CD14-positive monocyte (primary cell): ENCODE data around the gene PPA1. TPM values are rescaled to one million over a fixed set of nuclear protein-coding genes. Genes with fewer than 3 reads are reported as not detected.

Experiments used
- DNase-seq, 3 donors: peaks; one replicate each; pipeline ENCODE4 v3.0.0-alpha.2; 2011 to 2022
- H2AFZ ChIP-seq: 2 replicates; pipeline ENCODE4 v1.6.0; 2012; ENCODE audit warnings: mild to moderate bottlenecking, low read depth, low read length, inconsistent platforms; ENCODE audit not compliant: insufficient read depth, poor library complexity, severe bottlenecking
- H3K27ac ChIP-seq, 2 donors: 1 replicate in 1 of 2; 2 replicates in 1 of 2; pipeline ENCODE4 v1.5.1; 2012 to 2013; ENCODE audit warnings: low read length in 2 of 2, control low read depth in 1 of 2, inconsistent platforms in 1 of 2, low read depth in 1 of 2, mild to moderate bottlenecking in 1 of 2
- H3K27me3 ChIP-seq, 2 donors: one replicate each; pipeline versions ENCODE4 v1.6.0 to v1.6.1; 2011 to 2013; ENCODE audit warnings: low read length in 2 of 2; ENCODE audit not compliant: control insufficient read depth in 2 of 2, insufficient read depth in 2 of 2
- H3K36me3 ChIP-seq, 2 donors: replicated peaks in 1 of 2; 1 replicate in 1 of 2; 2 replicates in 1 of 2; pipeline versions ENCODE4 v1.5.1 to v1.6.1; 2012 to 2013; ENCODE audit warnings: low read length in 2 of 2, control low read depth in 1 of 2, inconsistent platforms in 1 of 2, mild to moderate bottlenecking in 1 of 2; ENCODE audit not compliant: insufficient read depth in 2 of 2, control insufficient read depth in 1 of 2
- H3K4me1 ChIP-seq, 2 donors: 1 replicate in 1 of 2; 2 replicates in 1 of 2; pipeline versions ENCODE4 v1.5.1 to v1.6.1; 2012 to 2013; ENCODE audit warnings: low read length in 2 of 2, control low read depth in 1 of 2, inconsistent platforms in 1 of 2, mild to moderate bottlenecking in 1 of 2, moderate library complexity in 1 of 2; ENCODE audit not compliant: insufficient read depth in 2 of 2, control insufficient read depth in 1 of 2
- H3K4me2 ChIP-seq: replicated peaks from 2 replicates; pipeline ENCODE3; 2012; ENCODE audit warnings: low read length, moderate library complexity, mild to moderate bottlenecking; ENCODE audit not compliant: poor library complexity, severe bottlenecking; ENCODE audit errors: extremely low read depth
- H3K4me3 ChIP-seq, 3 experiments: fragments of 200-600 bp in 1 of 3; sonication (generic) in 1 of 3; replicated peaks in 1 of 3; 1 replicate in 2 of 3; 2 replicates in 1 of 3; pipeline ENCODE4 v1.5.1; 2011 to 2013; ENCODE audit warnings: low read length in 3 of 3, mild to moderate bottlenecking in 3 of 3, control low read depth in 2 of 3, low read depth in 2 of 3, inconsistent platforms in 1 of 3, moderate library complexity in 1 of 3
- H3K79me2 ChIP-seq: 2 replicates; pipeline ENCODE4 v1.6.0; 2012; ENCODE audit warnings: mild to moderate bottlenecking, control low read depth, inconsistent platforms, low read length, moderate library complexity; ENCODE audit not compliant: insufficient read depth
- H3K9ac ChIP-seq: 2 replicates; pipeline ENCODE4 v1.6.0; 2017; ENCODE audit warnings: low read length, mild to moderate bottlenecking; ENCODE audit not compliant: insufficient read depth, poor library complexity, severe bottlenecking
- H3K9me3 ChIP-seq, 2 donors: replicated peaks in 1 of 2; 1 replicate in 1 of 2; 2 replicates in 1 of 2; pipeline versions ENCODE4 v1.5.1 to v1.6.1; 2012 to 2013; ENCODE audit warnings: low read length in 2 of 2, control low read depth in 1 of 2; ENCODE audit not compliant: control insufficient read depth in 1 of 2, insufficient read depth in 1 of 2
- H4K20me1 ChIP-seq: 2 replicates; pipeline ENCODE4 v1.6.0; 2012; ENCODE audit warnings: mild to moderate bottlenecking, low read length, control low read depth, moderate library complexity; ENCODE audit not compliant: insufficient read depth
- H3K27ac Mint-ChIP-seq, 7 donors: one replicate each; pipeline ENCODE4 v1.8.0; 2020; ENCODE audit warnings: mild to moderate bottlenecking in 7 of 7, mixed read lengths in 7 of 7, moderate library complexity in 6 of 7, inconsistent platforms in 2 of 7
- H3K27me3 Mint-ChIP-seq, 3 donors: one replicate each; pipeline ENCODE4 v1.8.0; 2021 to 2022; ENCODE audit warnings: low read depth in 3 of 3, mild to moderate bottlenecking in 3 of 3, mixed read lengths in 3 of 3, moderate library complexity in 3 of 3, inconsistent platforms in 1 of 3
- H3K36me3 Mint-ChIP-seq, 2 donors: one replicate each; pipeline ENCODE4 v1.8.0; 2020; ENCODE audit warnings: mixed read lengths in 2 of 2, inconsistent platforms in 1 of 2, mild to moderate bottlenecking in 1 of 2
- H3K4me1 Mint-ChIP-seq: one replicate; pipeline ENCODE4 v1.8.0; 2020; ENCODE audit warnings: mild to moderate bottlenecking, mixed read lengths
- H3K4me3 Mint-ChIP-seq, 2 donors: one replicate each; pipeline ENCODE4 v1.8.0; 2020; ENCODE audit warnings: mild to moderate bottlenecking in 2 of 2, mixed read lengths in 2 of 2, moderate library complexity in 1 of 2
- H3K9me3 Mint-ChIP-seq, 7 donors: one replicate each; pipeline ENCODE4 v1.8.0; 2020 to 2022; ENCODE audit warnings: mixed read lengths in 7 of 7, mild to moderate bottlenecking in 6 of 7, moderate library complexity in 6 of 7, inconsistent platforms in 2 of 7
- CTCF ChIP-seq: fragments of 200-600 bp; IDR thresholded peaks from one replicate; pipeline ENCODE4 v1.8.0; 2022; ENCODE audit warnings: antibody characterized with exemption, mild to moderate bottlenecking
- WGBS: methylation state at CpG from one replicate; pipeline ENCODE4 v1.1.5; 2013; ENCODE audit warnings: missing lambda C conversion rate; ENCODE audit not compliant: insufficient coverage; 5-methylcytosine and 5-hydroxymethylcytosine counted together
- intact Hi-C, 2 donors: fragments of 100-400 bp; cut with micrococcal nuclease; formaldehyde crosslinking; loops; one replicate each; pipeline versions ENCODE4 v1.15.0 to v1.15.1; 2023
- polyA plus RNA-seq, 3 donors: library from polyadenylated mRNA; depleted of rRNA in 1 of 3; unstranded in 2 of 3; stranded (reverse) in 1 of 3; fragments of 300-500 nt in 2 of 3; fragments of >200 nt in 1 of 3; fragmentation: Illumina TruSeq in 2 of 3; gene quantifications; 1 replicate in 2 of 3; 2 replicates in 1 of 3; pipeline ENCODE4 v1.2.3, GENCODE V29; 2012 to 2021

PPA1 gene
- polyA plus RNA-seq, 3 donors: 30.9 to 125 (median 112) TPM

- no peak overlapping the region for H3K4me3 Mint-ChIP-seq
Observed at GRCh38 chr10:70269741-70270140, 36.5 kb upstream of the PPA1 start.

GRCh38 chr10:70268376-70268775 is 35.1 kb upstream of the PPA1 start:
- H3K4me3 Mint-ChIP-seq: no peak overlapping the region
- Histone ChIP-seq H3K27ac (no peak overlapping the region), H3K36me3 (no peaks in the 10 kb centered on the region), H3K4me3 (no peak overlapping the region), H3K4me2 (no peak overlapping the region), H3K9me3 (no peaks in the 10 kb centered on the region), H3K27me3 (peaks cover 0 to 4% of the 10 kb centered on the region in 2 donors), H3K4me1 (peaks cover 13 to 25% of the 10 kb centered on the region in 2 donors), H3K79me2 (no peaks in the 10 kb centered on the region), H3K9ac (no peak overlapping the region), H4K20me1 (no peaks in the 10 kb centered on the region), H2AFZ (no peak overlapping the region)
- H3K27ac Mint-ChIP-seq: no peak overlapping the region
- DNase-seq: no peak
- intact Hi-C loops: loop anchor here in 1 of 2 donors (1.0 kb wide), 1 partner anchor 22 kb away; no protein-coding TSS in a partner anchor
- H3K27me3 Mint-ChIP-seq: peaks cover 14 to 25% (median 17%) of the 10 kb centered on the region in 3 donors
- peaks cover 0 to 3% of the 10 kb centered on the region in 2 donors for H3K36me3 Mint-ChIP-seq
- TF ChIP-seq CTCF: no peak
- WGBS: 100% methylated on average over 1 of the region's 4 CpGs
- H3K9me3 Mint-ChIP-seq: peaks cover 0 to 1% (median 0%) of the 10 kb centered on the region in 7 donors
- peaks cover 21% of the 10 kb centered on the region for H3K4me1 Mint-ChIP-seq

More at GRCh38 chr10:70269741-70270140, 36.5 kb upstream of the PPA1 start:
- Histone ChIP-seq H3K27me3 (peaks cover 0 to 4% of the 10 kb centered on the region in 2 donors), H2AFZ (no peak overlapping the region), H3K79me2 (no peaks in the 10 kb centered on the region), H3K4me3 (no peak overlapping the region), H3K9me3 (no peaks in the 10 kb centered on the region), H3K4me1 (peaks cover 18 to 31% of the 10 kb centered on the region in 2 donors), H4K20me1 (no peaks in the 10 kb centered on the region), H3K27ac (no peak overlapping the region), H3K9ac (no peak overlapping the region), H3K4me2 (no peak overlapping the region), H3K36me3 (no peaks in the 10 kb centered on the region)
- H3K36me3 Mint-ChIP-seq: peaks cover 0 to 3% of the 10 kb centered on the region in 2 donors
- no peak for TF ChIP-seq CTCF
- no peak overlapping the region for H3K27ac Mint-ChIP-seq
- peaks cover 30% of the 10 kb centered on the region for H3K4me1 Mint-ChIP-seq
- WGBS: 100% methylated on average over 1 of the region's 3 CpGs
- no peak for DNase-seq
- intact Hi-C loops: loop anchor here (5.0 kb wide), 1 partner anchor 93 kb away; no protein-coding TSS in a partner anchor
- no peaks in the 10 kb centered on the region for H3K9me3 Mint-ChIP-seq
- peaks cover 11 to 18% (median 12%) of the 10 kb centered on the region in 3 donors for H3K27me3 Mint-ChIP-seq
